ENCODE data around the gene TTC34. TPM values are rescaled to one million over a fixed set of nuclear protein-coding genes. Genes with fewer than 3 reads are reported as not detected.

TTC34 gene
- total RNA-seq, 1 donor from 2014 or later: 1.4 TPM

DNA sequence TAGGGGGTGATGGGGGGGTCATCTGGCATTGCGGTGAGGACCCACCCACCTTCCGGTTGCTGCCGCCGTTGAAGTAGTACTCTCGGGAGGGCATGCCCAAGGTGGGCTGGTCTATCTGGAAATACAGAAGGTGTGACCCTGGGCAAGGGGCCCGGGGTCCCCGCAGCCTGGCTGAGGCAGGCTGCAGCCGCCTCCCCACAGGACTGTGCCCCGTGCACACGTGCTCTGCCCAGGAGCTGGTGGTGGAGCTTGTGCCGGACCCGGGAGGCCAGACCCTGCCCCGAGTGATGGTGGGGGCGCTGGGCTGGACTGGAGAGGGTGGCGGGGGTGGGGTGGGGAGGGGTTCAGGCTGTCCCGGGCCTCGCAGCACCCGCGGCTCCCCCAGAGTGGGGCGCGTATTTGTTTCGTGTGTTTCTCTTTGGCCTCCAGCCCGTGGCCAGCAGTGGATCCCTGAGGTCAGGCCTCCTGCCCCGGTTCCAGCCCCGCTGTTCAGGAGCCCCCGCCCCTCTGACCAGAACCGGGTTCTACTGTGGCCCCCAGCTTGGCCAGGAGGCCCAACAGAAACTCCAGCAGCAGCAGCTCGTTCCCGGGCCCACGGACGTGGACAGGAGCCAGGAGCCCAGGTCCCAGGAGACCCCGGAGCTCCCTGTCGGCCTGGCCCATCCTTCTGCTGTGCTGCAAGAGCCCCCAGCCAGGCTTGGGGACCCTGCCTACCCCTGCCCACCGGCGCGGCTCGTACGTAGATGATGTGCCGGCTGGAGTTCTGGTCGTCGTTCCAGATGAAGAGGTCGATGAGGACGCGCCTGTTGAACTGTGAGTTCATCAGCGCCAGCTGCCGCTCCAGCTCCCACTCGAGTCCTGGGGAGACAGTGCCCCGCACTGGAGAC, 195.7 kb downstream of the TTC34 start:
- DNase-seq (ENCODE audit: low spot score) (no peak), ATAC-seq (no peak)
- intact Hi-C loops (cut with DNase I): no loop called here

DNA sequence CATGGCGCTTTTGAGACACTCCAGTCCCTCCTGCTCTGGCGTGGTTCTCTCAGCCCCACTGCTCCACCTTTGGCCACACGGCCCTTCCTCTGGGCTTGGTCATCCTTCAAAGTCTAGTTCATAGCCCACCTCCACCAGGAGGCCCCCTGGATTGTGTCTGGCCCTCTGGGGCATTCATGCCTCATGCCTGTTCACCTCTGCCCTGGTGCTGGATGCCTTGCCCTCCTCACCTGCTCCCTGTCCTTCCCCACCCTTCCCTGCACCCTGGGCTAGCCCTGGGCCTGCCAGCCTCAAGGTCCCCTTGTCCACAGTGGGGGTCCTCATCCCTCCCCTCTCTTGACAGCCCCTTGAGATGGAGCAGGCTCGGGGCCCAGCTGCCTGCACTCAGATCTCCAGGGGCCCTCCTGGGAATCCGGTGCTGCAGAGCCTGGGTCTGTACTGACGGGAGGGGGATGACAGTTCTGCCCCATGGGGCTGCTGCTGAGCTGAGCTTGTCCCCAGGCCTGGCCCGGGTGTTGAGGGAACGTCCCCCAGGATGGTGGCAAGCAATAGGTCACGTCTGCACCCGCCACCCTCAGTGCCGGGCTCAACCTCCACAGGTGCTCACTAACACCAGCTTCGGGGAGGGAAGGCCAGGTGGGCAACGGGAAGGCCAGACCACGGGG, 196.5 kb downstream of the TTC34 start:
- ATAC-seq (no peak), DNase-seq (ENCODE audit: low spot score) (no peak)
- intact Hi-C loops (cut with DNase I): no loop called here

DNA sequence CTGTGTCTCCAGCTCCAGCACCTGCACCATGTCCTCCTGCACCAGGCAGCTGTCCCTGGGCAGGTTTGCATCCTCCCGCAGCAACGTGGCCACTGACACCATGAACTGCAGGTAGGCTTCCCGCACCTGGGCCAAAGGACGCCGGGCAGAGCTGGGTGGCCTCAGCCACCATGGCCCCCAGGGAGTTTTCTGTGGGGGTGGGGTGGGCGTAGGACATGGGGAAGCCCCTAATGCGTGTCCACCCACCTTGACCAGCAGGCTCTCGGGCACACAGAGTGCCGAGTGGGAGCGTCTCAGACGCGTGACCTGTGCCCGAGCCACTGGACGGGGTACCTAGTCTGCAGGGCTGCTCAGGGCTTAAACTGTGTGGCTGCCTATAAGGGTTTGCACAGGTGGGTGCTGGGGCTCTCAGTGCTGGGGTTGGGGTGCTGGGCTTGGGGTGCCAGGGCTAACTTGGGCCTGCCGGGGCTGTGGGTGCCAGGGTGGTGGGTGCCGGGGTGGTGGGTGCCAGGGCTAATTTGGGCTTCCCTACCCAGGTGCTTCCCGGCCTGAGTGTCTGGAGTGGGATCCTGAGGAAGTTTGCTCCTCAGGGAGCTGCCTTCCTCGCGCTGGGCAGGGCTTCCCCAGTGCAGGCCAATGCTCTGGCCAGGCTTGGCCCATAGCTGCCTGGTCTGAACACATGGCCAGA, 197.2 kb downstream of the TTC34 start:
- no peak for ATAC-seq
- DNase-seq (ENCODE audit: low spot score): no peak
- intact Hi-C loops (cut with DNase I): no loop called here

DNA sequence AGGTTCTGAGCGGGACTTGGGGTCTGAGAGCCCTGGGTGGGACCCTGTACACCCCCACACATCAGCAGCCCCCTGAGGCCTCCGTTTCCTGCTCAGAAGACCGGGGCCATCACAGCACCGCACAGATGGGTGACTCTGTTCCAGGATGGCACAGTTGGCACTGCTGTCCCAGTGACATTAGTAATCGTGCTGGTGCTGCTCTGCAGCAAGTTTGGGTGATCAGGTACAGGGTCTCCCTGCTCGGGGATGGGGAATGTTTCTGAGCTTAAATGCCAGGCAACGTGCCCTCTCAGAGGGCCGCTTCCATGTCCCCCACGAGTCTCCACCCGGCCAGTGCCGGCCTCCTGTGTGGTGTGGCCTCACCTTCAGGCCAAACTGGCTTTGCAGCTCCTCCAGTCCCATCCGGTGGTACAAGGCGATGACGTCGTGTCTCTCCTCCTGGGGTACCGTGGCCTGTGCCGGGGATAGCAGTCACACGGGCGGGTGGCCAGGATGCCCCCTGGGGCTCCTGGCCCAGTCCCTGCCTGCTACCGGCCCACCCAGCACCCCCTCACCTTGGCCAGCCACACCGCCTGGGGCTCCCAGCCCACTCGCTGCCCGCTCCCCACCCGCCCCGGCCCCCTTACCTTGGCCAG, 197.9 kb downstream of the TTC34 start:
- intact Hi-C loops (cut with DNase I): no loop called here
- DNase-seq (ENCODE audit: low spot score) (no peak), ATAC-seq (no peak)

DNA sequence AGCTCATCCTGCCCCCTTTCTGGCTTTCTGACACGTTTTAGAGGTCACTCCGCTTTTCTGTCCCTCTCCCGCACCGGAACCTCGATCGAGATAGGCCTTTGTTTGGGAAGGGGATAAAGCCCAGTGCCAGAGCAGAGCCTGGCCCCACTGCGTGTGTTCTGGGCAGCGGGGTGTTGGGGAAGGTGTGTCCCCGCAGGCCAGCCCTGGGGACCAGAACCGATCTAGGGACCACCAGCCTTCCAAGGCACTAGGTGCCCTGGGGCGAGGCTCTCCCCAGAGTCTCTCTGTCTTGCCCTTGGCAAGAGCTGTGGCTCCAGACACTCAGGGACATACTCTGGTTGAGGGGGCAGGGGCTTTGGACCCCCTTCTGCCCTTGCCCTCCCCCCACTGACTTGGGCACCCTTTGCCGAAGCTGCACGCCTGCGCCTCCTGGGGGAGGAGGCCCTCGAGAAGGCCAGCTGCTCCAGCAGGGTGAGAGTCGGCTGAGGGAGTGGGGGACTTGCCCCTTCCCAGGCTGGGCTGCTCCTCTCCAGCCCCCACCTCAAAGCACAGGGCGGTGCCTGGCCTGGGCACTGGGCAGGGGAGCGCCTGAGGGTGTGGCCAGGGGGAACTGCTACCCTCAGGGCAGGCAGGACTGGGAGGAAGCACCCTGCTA, 198.5 kb downstream of the TTC34 start:
- intact Hi-C loops (cut with DNase I): no loop called here
- ATAC-seq: no peak
- no peak for DNase-seq (ENCODE audit: low spot score)

DNA sequence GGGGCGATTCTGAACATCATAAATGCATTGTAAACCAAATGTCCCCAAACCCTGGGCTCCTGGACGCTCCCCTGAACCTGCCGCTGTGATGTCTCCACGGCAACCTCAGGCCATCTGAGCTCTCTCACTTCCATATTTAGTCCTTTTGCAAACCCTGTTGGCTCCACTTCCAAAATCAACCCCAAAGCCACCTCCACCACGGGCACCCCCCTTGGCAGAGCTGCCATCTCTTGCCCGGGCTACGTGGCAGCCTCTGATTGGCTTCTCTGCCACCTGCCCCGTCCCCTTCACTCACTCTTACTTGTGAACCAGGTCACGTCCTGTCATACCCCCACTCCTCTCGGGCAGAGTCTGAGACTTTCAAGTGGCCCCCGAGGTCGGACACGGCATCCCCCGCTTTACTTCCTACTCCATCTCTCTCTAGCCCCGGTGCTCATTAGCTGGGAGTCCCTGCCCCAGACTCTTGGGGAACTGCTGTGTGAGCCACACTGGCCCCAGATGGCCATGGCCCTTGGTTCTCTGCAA, 199.1 kb downstream of the TTC34 start:
- DNase-seq (ENCODE audit: low spot score): no peak
- no peak for ATAC-seq
- intact Hi-C loops (cut with DNase I): no loop called here

DNA sequence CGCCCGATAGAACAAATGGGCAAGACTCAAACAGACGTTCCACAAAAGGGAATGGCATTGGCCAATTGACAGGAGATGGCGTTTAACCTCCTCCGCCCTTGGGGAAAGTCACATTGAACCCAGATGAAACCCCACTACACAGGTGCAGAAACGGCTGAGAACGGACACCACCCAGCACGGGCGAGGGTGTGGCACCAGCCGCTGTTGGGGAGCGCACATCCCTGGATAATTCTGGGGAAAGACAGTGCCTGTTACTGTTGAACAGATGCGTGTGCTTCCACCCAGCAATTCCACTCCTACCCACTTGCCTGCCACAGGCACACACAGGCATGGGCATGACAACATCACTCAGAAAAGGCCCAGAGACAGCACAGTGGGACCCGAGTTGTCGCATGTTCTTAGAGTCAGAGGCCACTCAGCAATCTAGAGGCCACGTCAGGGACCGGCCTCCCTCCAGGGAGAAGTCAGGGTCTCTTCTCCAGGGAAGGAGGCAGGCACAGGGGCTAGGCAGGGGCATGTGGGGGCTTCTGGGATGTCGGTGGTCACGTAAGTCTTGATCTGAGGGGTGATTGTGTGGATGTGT, 199.7 kb downstream of the TTC34 start:
- no peak for ATAC-seq
- DNase-seq (ENCODE audit: low spot score): no peak
- intact Hi-C loops (cut with DNase I): no loop called here

DNA sequence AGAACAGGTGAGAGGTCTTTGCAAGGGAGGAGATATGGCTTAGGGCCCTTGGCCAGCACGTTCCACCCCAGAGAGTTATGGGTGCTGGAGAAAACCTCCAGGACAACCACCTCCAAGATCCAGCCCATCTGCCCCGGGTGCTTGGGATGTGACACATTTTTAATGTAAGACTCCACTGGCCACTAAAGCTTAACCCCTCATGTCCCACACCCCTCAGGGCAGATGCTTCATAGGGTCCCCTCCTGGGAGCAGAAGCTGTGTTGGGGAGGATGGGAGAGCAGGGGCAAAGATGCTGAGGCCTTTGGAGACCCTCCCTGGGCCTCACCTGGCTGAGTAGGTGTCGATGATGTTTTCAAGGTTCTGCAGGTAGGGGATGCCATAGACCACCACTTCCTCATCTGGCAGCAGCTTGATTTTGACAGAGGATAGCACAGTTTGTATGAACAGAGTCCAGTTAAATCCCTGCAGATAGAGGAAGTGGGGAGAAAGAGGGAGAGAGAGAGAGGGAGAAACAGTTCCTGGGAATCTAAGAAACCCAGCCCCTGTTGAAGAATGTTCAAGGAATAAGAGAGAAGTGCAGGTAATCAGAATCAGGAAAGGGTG, 203.1 kb downstream of the TTC34 start:
- intact Hi-C loops (cut with DNase I): no loop called here
- DNase-seq (ENCODE audit: low spot score) (no peak), ATAC-seq (no peak)

DNA sequence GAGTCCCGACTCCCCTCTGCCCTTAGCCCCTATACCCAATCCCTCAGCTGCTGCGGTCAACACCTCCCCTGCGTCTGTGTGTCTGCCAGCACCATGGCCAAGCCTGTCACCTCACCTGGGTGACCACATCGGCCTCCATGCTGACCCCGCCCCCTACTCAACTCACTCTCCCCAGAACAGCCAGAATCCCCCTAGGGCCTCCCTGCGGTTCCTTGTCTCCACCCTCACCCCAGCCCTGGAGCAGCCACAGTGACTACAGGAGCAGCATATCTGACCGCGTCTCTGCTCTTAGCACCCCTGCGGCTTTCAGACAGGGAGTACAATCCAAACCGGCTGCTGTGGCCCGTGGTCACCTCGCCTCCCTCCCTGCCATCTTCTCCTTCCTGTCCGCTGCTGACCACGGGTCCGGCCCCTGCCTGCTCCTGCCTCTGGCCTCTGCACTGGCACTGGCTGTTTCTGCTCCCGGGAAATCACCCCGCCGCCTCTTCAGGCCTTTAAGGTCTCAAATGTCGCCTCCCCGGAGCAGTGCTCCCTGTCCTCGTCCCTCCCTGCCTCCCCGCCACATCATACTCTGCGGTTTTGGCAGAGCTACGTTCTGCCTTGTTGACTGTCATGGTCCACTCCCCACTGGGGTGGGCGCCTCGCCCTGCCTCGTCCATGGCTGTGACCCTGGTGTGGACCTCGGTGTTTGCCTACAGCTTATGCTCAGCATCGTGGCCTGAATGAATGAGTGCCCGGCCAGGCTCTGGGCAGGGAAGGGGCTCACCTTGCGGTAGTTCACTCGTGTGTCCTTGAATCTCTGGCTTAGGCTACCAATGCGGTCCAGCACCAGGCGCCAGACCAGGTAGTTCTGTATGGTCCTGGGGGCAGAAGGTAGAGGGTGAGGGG, 203.8 kb downstream of the TTC34 start:
- ATAC-seq (no peak), DNase-seq (ENCODE audit: low spot score) (no peak)
- intact Hi-C loops (cut with DNase I): no loop called here

DNA sequence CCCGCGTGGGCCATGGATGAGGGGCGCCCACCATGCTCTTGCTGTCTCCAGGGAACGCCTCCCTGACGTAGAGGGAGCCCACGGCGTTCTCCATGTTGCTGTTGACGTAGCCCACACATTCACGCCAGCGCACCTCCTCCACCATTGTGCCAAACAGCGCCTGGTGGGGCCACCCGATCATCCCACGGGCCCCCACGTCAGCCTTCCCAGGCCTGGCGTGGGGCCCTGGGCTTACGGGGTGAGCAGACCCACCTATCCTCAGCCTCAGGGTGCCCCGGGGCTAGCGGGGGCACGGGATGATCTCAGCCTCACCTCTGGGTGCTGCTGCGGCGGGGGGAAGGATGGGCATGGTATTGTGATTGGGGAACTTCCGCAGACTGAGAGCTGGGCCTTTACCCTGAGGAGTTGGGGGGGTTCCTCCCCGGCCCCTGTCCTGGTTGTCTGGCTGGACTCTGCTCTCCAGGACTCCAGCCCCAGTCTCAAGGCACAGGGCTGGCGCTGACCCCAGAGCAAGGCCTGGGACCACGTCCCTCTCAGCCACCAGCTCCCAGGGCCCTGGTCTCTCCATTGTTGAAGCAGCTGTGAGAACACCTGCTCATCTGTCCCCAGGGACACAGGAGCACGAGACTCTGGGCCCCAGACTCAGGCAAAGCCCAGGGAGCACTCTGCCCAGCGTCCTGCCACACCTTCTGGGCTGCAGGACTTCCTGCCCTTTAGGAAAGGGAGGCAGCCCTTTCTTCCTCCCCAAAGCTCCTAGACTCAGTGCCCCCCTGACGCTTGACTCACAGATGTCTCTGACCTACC, 204.8 kb downstream of the TTC34 start:
- DNase-seq (ENCODE audit: low spot score) (peak; percentile 55), ATAC-seq (no peak)
- intact Hi-C loops (cut with DNase I): no loop called here

DNA sequence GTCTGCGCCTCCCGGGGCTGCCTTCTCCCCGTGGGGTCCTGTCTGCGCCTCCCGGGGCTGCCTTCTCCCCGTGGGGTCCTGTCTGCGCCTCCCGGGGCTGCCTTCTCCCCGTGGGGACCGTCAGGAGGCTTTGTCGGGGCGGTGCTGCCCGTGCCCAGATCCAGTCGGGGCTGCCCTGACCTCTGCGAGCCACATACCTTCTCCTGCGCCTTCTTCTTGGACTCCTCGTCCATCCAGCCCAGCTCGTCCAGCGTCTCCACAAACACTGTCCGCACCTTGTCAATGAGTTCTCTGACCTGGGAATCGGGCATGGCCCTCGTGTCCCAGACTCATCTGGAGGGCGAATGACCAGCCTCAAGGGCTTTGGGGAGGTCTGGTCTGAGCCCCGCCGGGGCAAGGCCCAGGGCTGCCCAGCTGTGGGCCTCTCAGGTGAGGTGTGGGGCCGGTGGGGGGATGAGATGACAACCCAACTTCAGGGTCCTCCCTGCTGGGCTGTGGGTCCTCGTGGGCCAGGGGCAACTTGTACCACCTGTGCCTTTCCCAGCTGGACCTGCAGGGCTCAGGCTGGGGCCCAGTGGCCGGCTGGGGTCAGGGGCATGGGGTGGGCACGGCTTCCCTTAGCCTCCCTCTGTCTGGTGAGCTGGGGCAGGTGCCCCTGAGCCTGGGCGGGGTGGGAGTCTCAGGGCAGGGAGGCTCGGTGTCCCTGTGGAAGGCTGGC, 205.5 kb downstream of the TTC34 start:
- ATAC-seq (no peak), DNase-seq (ENCODE audit: low spot score) (peak; percentile 52)
- intact Hi-C loops (cut with DNase I): no loop called here

DNA sequence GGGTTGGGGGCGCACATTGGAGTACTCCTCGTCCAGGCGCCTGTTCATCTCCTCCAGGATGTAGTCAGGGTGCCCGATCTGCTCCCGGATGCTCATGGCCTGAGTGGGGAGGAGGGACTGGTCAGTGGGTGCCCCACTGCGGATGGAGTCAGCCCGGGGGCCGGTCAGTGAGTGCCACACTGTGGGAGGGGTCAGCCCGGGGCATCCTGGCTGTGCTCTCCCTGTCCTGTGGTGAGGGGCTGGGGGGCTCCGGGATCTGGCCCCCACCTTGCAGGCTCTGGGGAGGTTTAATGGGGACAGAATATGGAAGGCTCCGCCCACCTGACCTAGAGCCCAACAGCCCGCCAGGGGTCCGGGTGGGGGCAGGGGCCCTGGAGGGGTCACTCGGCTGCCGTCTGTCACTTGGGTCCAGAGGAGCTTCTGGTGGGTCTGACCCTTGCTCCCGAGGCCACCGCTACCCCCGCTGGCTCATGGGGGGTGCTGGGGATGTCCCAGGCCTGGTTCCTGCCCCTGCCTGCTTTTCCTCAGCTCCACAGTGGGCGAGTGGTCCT, 206.2 kb downstream of the TTC34 start:
- intact Hi-C loops (cut with DNase I): no loop called here
- DNase-seq (ENCODE audit: low spot score) (peak; percentile 57), ATAC-seq (no peak)

DNA sequence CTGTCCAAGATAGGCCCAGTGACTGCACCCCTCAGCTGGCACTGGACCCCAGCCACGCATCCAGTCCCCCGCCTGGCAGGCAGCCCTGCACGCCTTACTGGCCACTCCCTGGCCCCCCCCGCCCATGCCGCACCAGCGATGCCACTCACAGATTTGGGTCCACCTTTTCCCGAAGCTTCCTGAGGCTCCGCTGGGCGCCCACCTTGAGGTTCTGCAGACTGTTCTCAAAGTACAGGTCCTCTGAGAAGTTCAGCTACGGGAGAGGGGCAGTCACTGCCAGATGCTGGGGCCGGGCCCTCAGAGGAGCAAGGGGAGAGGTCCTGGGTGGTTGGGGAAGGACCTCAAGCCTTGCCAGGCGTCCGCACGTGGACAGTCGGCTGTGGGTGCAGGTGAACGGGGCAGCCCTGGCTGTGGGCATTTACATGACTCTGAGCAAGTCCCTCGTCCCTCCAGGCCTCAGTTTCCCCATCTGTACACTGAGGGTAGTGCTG, 206.8 kb downstream of the TTC34 start:
- DNase-seq (ENCODE audit: low spot score): peak; percentile 57
- intact Hi-C loops (cut with DNase I): no loop called here
- ATAC-seq: no peak

DNA sequence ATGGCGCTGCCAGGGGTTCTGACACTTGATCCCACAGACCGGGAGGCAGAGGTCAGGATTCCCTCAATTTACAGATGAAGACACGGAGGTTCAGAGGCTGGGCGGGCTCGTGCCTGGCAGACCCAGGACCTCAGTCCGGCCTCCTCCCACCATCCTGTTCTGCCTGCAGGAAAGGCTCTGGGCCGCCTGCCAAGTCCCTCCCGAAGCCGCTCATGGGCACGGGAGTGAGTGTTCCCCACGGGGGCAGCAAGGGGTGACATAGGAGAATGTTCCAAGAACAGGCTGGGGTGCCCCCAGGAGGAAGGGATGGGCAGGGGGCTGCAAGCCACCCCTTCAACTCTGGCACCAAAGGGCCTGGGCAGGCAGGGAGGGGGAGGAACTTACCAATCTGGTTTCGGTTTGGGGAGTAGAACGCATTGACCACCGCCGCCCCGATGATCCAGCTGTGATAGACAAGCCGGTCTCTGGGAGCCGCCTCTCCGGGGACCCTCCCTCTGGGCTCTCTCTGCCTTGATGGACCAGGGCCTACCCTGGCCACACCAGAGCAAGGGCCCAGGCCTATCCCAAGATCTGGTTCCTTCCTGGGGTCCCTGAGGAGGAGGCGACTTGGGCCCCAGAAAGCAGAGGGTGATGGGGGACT, 207.4 kb downstream of the TTC34 start:
- no peak for ATAC-seq
- intact Hi-C loops (cut with DNase I): no loop called here
- DNase-seq (ENCODE audit: low spot score): peak; percentile 72
